K562 (cell line): ENCODE results near the gene ADAR. TPM values are rescaled to one million over a fixed set of nuclear protein-coding genes. Genes with fewer than 3 reads are reported as not detected.

Experiments
- ATAC-seq: fragments of 200-7000 bp; cut with Tn5 transposase; 3 replicates; pipeline ENCODE4 v1.9.1; 2020; ENCODE audit warnings: moderate library complexity
- BruUV-seq: library from RNA; stranded (reverse); fragments of 400-500 nt; replicated peaks from 2 replicates; lab custom pipeline; 2021; lab: Mats Ljungman, UMichigan
- CTCF ChIA-PET: fragments of 300-600 bp; formaldehyde crosslinking; extraction: SDS; loops from one replicate; lab custom pipeline; 2021; ENCODE audit warnings: low intra/inter-chr PET ratio; lab: Yijun Ruan, JAX
- POLR2A ChIA-PET: fragments of 300-600, 350-650 bp; sonication (Branson Sonifier 250); formaldehyde crosslinking; extraction: SDS; loops from one replicate; lab custom pipeline; 2021; ENCODE audit warnings: antibody characterized with exemption, inconsistent platforms; lab: Yijun Ruan, JAX
- DNase-seq, 4 experiments: peaks; one replicate each; pipeline versions ENCODE4 v3.0.0 to v3.0.0-alpha.2; 2011 to 2018; ENCODE audit warnings: low spot score in 3 of 4, mixed read lengths in 3 of 4; ENCODE audit errors: extremely low read depth in 1 of 4
- FAIRE-seq: peaks from 2 replicates; lab custom pipeline; 2011; peaks lifted over from hg19 to GRCh38; lab: Jason Lieb, UNC
- H2AFZ ChIP-seq: 2 replicates; pipeline ENCODE4 v1.6.0; 2011; ENCODE audit warnings: low read depth, low read length, control low read depth, inconsistent platforms
- H3K27ac ChIP-seq: fragments of 200-600 bp; 3 replicates; pipeline ENCODE4 v1.8.0; 2011; ENCODE audit warnings: low read depth, mild to moderate bottlenecking, control low read depth, inconsistent platforms, low read length, moderate library complexity, mixed read lengths; ENCODE audit errors: extremely low read depth
- H3K27me3 ChIP-seq, 2 experiments: fragments of 300-600 bp in 1 of 2; 2 replicates in 1 of 2; 3 replicates in 1 of 2; pipeline versions ENCODE4 v1.6.0 to v1.8.0; 2011; ENCODE audit warnings: inconsistent platforms in 2 of 2, low read length in 2 of 2, mild to moderate bottlenecking in 1 of 2, mixed read lengths in 1 of 2, moderate library complexity in 1 of 2; ENCODE audit not compliant: control insufficient read depth in 2 of 2, insufficient read depth in 2 of 2
- H3K36me3 ChIP-seq: fragments of 300-600 bp; 3 replicates; pipeline ENCODE4 v1.8.0; 2011; ENCODE audit warnings: mild to moderate bottlenecking, low read length, inconsistent platforms; ENCODE audit not compliant: control insufficient read depth, insufficient read depth
- H3K4me1 ChIP-seq, 2 experiments: fragments of 200-600 bp in 1 of 2; replicated peaks in 1 of 2; 2 replicates in 1 of 2; 3 replicates in 1 of 2; pipeline versions ENCODE4 v1.5.1 to v1.8.0; 2011; ENCODE audit warnings: inconsistent platforms in 2 of 2, low read length in 2 of 2, mild to moderate bottlenecking in 1 of 2, mixed read lengths in 1 of 2, moderate library complexity in 1 of 2; ENCODE audit not compliant: control insufficient read depth in 2 of 2, insufficient read depth in 2 of 2
- H3K4me2 ChIP-seq: 2 replicates; pipeline ENCODE4 v1.6.1; 2011; ENCODE audit warnings: low read length, control low read depth, inconsistent platforms, mixed read lengths; ENCODE audit not compliant: insufficient read depth
- H3K4me3 ChIP-seq: fragments of 200-600 bp; sonication (generic), shearing (Covaris generic); 2 replicates; pipeline ENCODE4 v1.5.1; 2016; ENCODE audit warnings: control low read depth, inconsistent platforms
- H3K79me2 ChIP-seq: fragments of 200-600 bp; 3 replicates; pipeline ENCODE4 v1.8.0; 2011; ENCODE audit warnings: low read length, inconsistent platforms; ENCODE audit not compliant: control insufficient read depth, insufficient read depth
- H3K9ac ChIP-seq, 2 experiments: 2 replicates each; pipeline versions ENCODE4 v1.6.0 to v1.6.1; 2011; ENCODE audit warnings: low read depth in 2 of 2, low read length in 2 of 2, control low read depth in 1 of 2, inconsistent platforms in 1 of 2, mild to moderate bottlenecking in 1 of 2, mixed read lengths in 1 of 2; ENCODE audit not compliant: insufficient read depth in 1 of 2
- H3K9me1 ChIP-seq: one replicate; pipeline ENCODE4 v1.6.0; 2011; ENCODE audit warnings: inconsistent platforms, mild to moderate bottlenecking, low read length, moderate library complexity; ENCODE audit not compliant: control insufficient read depth, insufficient read depth
- H3K9me3 ChIP-seq: replicated peaks from 2 replicates; pipeline ENCODE4 v1.5.1; 2011; ENCODE audit warnings: low read depth, low read length, inconsistent platforms; ENCODE audit not compliant: control insufficient read depth, insufficient read depth
- H4K20me1 ChIP-seq: replicated peaks from 2 replicates; pipeline ENCODE4 v1.6.1; 2011; ENCODE audit warnings: low read length, inconsistent platforms, mixed read lengths; ENCODE audit not compliant: control insufficient read depth, insufficient read depth
- ARID2 ChIP-seq: fragments of 450-650 bp; IDR thresholded peaks from 2 replicates; pipeline ENCODE4 v1.6.1; 2017; ENCODE audit warnings: antibody characterized with exemption, mild to moderate bottlenecking
- E4F1 ChIP-seq: fragments of 250-450 bp; sonication (Bioruptor Pico); IDR thresholded peaks from 2 replicates; pipeline ENCODE4 v1.5.0; 2021; ENCODE audit warnings: mild to moderate bottlenecking, borderline replicate concordance
- MYNN ChIP-seq, 2 experiments: sonication (generic); formaldehyde crosslinking in 1 of 2; IDR thresholded peaks; 2 replicates each; pipeline versions ENCODE4 v1.5.0 to v1.6.1; 2016 to 2020; ENCODE audit warnings: antibody characterized with exemption in 1 of 2, missing genetic modification reagents in 1 of 2
- NFYB ChIP-seq: IDR thresholded peaks from 2 replicates; pipeline ENCODE4 v1.6.1; 2011; ENCODE audit warnings: mild to moderate bottlenecking, moderate library complexity; ENCODE audit not compliant: insufficient read length; ENCODE audit errors: extremely low read depth
- POLR2A ChIP-seq: fragments of 450-650 bp; conservative IDR thresholded peaks from 2 replicates; pipeline ENCODE4 v1.6.1; 2016
- RBBP5 ChIP-seq: fragments of 200-600 bp; sonication (generic); IDR thresholded peaks from 2 replicates; pipeline ENCODE4 v1.6.1; 2012; ENCODE audit warnings: borderline replicate concordance, mild to moderate bottlenecking, low read length, control low read depth, inconsistent platforms; ENCODE audit not compliant: insufficient read depth, poor library complexity, severe bottlenecking
- RBM14 ChIP-seq: fragments of 200-400 bp; formaldehyde crosslinking; IDR thresholded peaks from 2 replicates; pipeline ENCODE4 v1.6.1; 2018; ENCODE audit warnings: low read depth, mild to moderate bottlenecking, low read length, moderate library complexity, borderline replicate concordance; ENCODE audit not compliant: insufficient read depth
- SIRT6 ChIP-seq: IDR thresholded peaks from one replicate; pipeline ENCODE4 v1.6.1; 2012; ENCODE audit warnings: low read depth, mild to moderate bottlenecking, control low read depth, inconsistent platforms, low read length, moderate library complexity
- TSHZ1 ChIP-seq: fragments of 250-450 bp; sonication (Bioruptor Pico); IDR thresholded peaks from 2 replicates; pipeline ENCODE4 v1.4.0; 2020; ENCODE audit warnings: mild to moderate bottlenecking, moderate library complexity
- ZC3H8 ChIP-seq: fragments of 450-650 bp; IDR thresholded peaks from 2 replicates; pipeline ENCODE4 v1.6.1; 2017
- ZNF551 ChIP-seq: fragments of 250-450 bp; sonication (Bioruptor Pico); IDR thresholded peaks from 2 replicates; pipeline ENCODE4 v1.5.0; 2021; ENCODE audit warnings: mild to moderate bottlenecking, moderate library complexity
- ZNF79 ChIP-seq: fragments of 250-450 bp; sonication (Bioruptor Pico); IDR thresholded peaks from 2 replicates; pipeline ENCODE4 v1.4.0; 2020; ENCODE audit warnings: low read depth, mild to moderate bottlenecking, moderate library complexity
- WGBS: fragments of 100-300 bp; shearing (Covaris generic); methylation state at CpG from one replicate; pipeline ENCODE4 v1.1.6; 2016; ENCODE audit warnings: low coverage, mixed read lengths; ENCODE audit not compliant: insufficient coverage; ENCODE audit errors: missing lambda C conversion rate; 5-methylcytosine and 5-hydroxymethylcytosine counted together
- in situ Hi-C: fragments of 300-500 bp; cut with MboI; formaldehyde crosslinking; loops from 4 replicates; pipeline ENCODE4 v1.15.0; 2018; ENCODE audit warnings: inconsistent platforms, mixed read lengths
- intact Hi-C: fragments of 100-400 bp; cut with micrococcal nuclease; formaldehyde crosslinking; loops from 2 replicates; pipeline ENCODE4 v1.14.2; 2022
- polyA plus RNA-seq, 8 experiments: library from polyadenylated mRNA; depleted of rRNA in 4 of 8; stranded (reverse) in 5 of 8; unstranded in 3 of 8; fragments of >200 nt; fragmentation: Nextera tagmentation in 2 of 8; fragmentation: Illumina TruSeq in 1 of 8; extraction: Ambion mirVana in 2 of 8; extraction: Trizol in 1 of 8; gene quantifications; 2 replicates each; pipeline versions ENCODE4 v1.2.1 to v1.2.3, GENCODE V29; 2011 to 2014; ENCODE audit warnings: inconsistent platforms in 1 of 8, missing spikeins in 1 of 8
- total RNA-seq, 7 experiments: library from RNA; depleted of rRNA in 6 of 7; stranded (reverse); fragments of >200 nt in 6 of 7; fragmentation: Illumina TruSeq in 2 of 7; extraction: Trizol in 2 of 7; gene quantifications; 2 replicates each; pipeline versions ENCODE4 v1.2.1 to v1.2.3, GENCODE V29; 2011 to 2021; ENCODE audit warnings: low replicate concordance in 1 of 7
- TF ChIP-seq, protein P1 (sequence below): fragments of 250-450 bp; sonication (Bioruptor Pico); IDR thresholded peaks from 2 replicates; pipeline ENCODE4 v1.4.0; 2020; ENCODE audit warnings: mild to moderate bottlenecking

The ADAR gene
- total and polyA plus RNA-seq, 9 of the 15 experiments (the other 6 are each of a cell fraction or from before 2014, with no cell fraction given), result 30.1 to 123 (median 60.2) TPM

DNA sequence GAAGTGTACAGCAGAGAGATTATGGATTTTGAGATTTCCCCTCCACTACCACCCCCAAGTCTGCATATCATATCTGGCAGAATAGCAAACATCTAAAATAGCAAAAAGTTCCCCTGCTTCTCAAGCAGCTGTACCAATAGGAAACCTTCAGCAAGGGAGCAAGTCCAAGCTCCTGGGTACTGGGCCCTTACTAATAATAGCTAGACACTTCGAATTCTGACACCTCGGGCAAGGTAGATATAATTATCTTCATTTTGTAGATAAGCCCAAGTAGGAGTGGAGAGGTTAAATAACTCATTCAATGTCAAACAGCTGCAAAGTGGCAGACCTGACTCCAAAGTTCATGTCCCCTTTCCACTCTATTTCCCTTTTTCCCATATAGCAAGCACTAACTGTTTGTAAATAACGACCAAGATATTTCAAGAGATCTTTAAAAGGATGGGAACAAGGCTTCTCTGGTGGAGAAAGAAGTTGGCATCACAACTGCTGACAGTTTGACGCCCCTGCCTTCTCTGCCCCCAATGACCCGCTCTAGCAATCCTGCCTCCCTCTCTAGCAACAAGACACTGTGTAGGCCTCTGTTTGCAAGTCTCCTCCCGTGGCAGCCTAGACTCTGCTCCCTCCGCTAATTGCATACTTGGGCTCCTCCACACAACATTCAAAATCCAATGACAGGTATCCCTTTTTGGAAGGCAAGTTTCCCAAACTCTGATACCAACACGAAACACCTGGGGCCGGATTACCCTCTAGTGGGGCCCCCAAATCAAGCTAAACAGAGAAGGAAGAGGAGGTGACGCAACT, 18.7 kb upstream of the ADAR start:
- no peaks in the 10 kb centered on the region; the same call in 1 of the 2 replicates for H4K20me1 ChIP-seq
- no TSS peak for BruUV-seq
- H3K27me3 ChIP-seq, result no peaks in the 10 kb centered on the region
- H3K9me1 ChIP-seq, result no peaks in the 10 kb centered on the region
- peaks cover 59% of the 10 kb centered on the region for H3K79me2 ChIP-seq
- peak overlapping the region; percentile 93 for H3K4me3 ChIP-seq
- peak overlapping the region; percentile 92 for H3K27ac ChIP-seq
- H3K4me1 ChIP-seq, result peaks cover 17 to 22% of the 10 kb centered on the region in 2 experiments
- no peak for FAIRE-seq
- H2AFZ ChIP-seq, result peak overlapping the region; percentile 100
- H3K9ac ChIP-seq, result peak overlapping the region; percentile 89 to 98
- peak; percentile 71 for ATAC-seq
- in situ Hi-C loops, result no loop called here
- peak overlapping the region; percentile 89 for H3K4me2 ChIP-seq
- peak in 1 of 4 experiments; percentile 16 for DNase-seq
- POLR2A ChIA-PET, result interaction anchor here (0.6 to 1.7 kb wide), 14 partner anchors 8 to 697 kb away, joined by 3 to 7 read pairs (median 5); partner anchors contain the start of genes ADAR and CHRNB2
- CTCF ChIA-PET, result interaction anchor here (0.8 kb wide), 1 partner anchor 95 kb away, joined by 3 read pairs; no protein-coding TSS in a partner anchor
- WGBS, result 6% methylated on average over 10 of the region's 10 CpGs
- H3K36me3 ChIP-seq, result peaks cover 24% of the 10 kb centered on the region; the same call in 2 of the 3 replicates
- intact Hi-C loops, result loop anchor here (1.0 to 2.0 kb wide), 2 partner anchors 18 to 33 kb away; partner anchors contain the start of gene ADAR
- peaks cover 17% of the 10 kb centered on the region; the same call in 1 of the 2 replicates for H3K9me3 ChIP-seq
- TF ChIP-seq TSHZ1, result no peak
- TF ChIP-seq ZNF79, result no peak
- TF ChIP-seq MYNN (IDR thresholded peaks at IDR 0.05), result no peak
- no peak for TF ChIP-seq MYNN (CRISPR knock-in tag; IDR thresholded peaks at IDR 0.05)
- TF ChIP-seq POLR2A, result no peak
- TF ChIP-seq, protein P1, sequence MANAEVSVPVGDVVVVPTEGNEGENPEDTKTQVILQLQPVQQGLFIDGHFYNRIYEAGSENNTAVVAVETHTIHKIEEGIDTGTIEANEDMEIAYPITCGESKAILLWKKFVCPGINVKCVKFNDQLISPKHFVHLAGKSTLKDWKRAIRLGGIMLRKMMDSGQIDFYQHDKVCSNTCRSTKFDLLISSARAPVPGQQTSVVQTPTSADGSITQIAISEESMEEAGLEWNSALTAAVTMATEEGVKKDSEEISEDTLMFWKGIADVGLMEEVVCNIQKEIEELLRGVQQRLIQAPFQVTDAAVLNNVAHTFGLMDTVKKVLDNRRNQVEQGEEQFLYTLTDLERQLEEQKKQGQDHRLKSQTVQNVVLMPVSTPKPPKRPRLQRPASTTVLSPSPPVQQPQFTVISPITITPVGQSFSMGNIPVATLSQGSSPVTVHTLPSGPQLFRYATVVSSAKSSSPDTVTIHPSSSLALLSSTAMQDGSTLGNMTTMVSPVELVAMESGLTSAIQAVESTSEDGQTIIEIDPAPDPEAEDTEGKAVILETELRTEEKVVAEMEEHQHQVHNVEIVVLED (CRISPR knock-in tag), result no peak
- TF ChIP-seq SIRT6, result no peak
- no peak for TF ChIP-seq ZNF551 (CRISPR knock-in tag)
- TF ChIP-seq ARID2, result no peak
- TF ChIP-seq ZC3H8, result no peak
- TF ChIP-seq RBBP5, result no peak
- no peak for TF ChIP-seq RBM14
- no peak for TF ChIP-seq NFYB
- TF ChIP-seq E4F1, result no peak
